ENCODE results near the gene KRTAP10-7. TPM values are rescaled to one million over a fixed set of nuclear protein-coding genes. Genes with fewer than 3 reads are reported as not detected.

The KRTAP10-7 gene
- total RNA-seq, 1 experiment from 2014 or later, result not detected

DNA sequence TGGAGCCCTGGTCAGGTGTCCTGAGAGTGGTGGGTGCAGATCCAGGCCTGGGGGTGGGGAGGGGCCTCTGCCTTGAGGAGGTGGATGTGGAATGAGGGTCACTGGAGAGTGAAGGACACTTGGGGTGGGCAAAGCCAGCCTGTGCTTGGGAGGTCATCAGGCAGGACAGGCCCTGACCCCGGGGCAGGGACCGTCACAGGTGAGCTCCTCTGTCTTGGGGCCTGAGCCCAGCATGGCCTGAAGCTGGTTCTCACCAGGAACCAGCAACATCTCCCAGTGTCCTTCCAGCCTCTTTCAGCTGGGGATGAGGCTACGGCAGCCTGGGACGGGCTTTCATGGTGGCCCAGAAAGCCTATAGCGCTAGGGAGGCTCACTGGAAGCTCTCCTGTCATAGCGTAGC lies 48.3 kb upstream of the KRTAP10-7 start:
- Mint-ChIP-seq H3K27me3 (ENCODE audit: low read depth) (peaks cover 3% of the 10 kb centered on the region), H3K27ac (peak overlapping the region in 1 of 3 experiments; percentile 49; a peak in 2 of 7 replicates), H3K9me3 (peaks cover 3 to 4% of the 10 kb centered on the region in 2 experiments; a peak in 3 of 5 replicates), H3K4me1 (peaks cover 42 to 56% of the 10 kb centered on the region in 2 experiments), H3K4me3 (no peak overlapping the region), H3K36me3 (ENCODE audit: insufficient read depth in 1 of 3, low read depth in 3 of 3) (peaks cover 0 to 7% (median 3%) of the 10 kb centered on the region in 3 experiments; a peak in 3 of 7 replicates)
- Histone ChIP-seq H3K56ac (ENCODE audit: insufficient read length, low read depth, low read length) (no peak overlapping the region), H3K27me3 (ENCODE audit: insufficient read depth, low read length) (no peaks in the 10 kb centered on the region), H3K9me3 (ENCODE audit: control insufficient read depth, low read depth, low read length) (no peaks in the 10 kb centered on the region), H3K27ac (ENCODE audit: insufficient read length, low read depth, low read length) (no peak overlapping the region), H3K9ac (ENCODE audit: extremely low read depth, insufficient read length, low read length) (no peak overlapping the region), H2BK5ac (ENCODE audit: insufficient read length, low read length) (no peak overlapping the region), H3K23me2 (ENCODE audit: insufficient read length, low read depth, low read length, poor library complexity, severe bottlenecking) (no peaks in the 10 kb centered on the region), H3T11ph (ENCODE audit: low read length) (no peak overlapping the region), H4K8ac (replicated peaks; ENCODE audit: insufficient read length, low read depth, low read length) (no peak overlapping the region), H3K23ac (ENCODE audit: insufficient read length, low read depth, low read length) (no peak overlapping the region), H4K5ac (ENCODE audit: insufficient read length, low read depth, low read length) (no peak overlapping the region), H3K14ac (ENCODE audit: insufficient read depth, low read length) (peak overlapping the region; percentile 53), H2BK120ac (ENCODE audit: low read depth, low read length, poor library complexity, severe bottlenecking) (no peak overlapping the region), H4K91ac (ENCODE audit: insufficient read length, low read depth, low read length) (no peak overlapping the region), H3K4me1 (ENCODE audit: insufficient read depth, low read length) (peaks cover 6% of the 10 kb centered on the region; the same call in 1 of the 2 replicates), H3K4ac (ENCODE audit: low read depth, low read length) (no peak overlapping the region; the same call in 1 of the 2 replicates), H3K79me1 (ENCODE audit: insufficient read depth, low read depth, low read length, poor library complexity, severe bottlenecking) (no peaks in the 10 kb centered on the region), H3K79me2 (ENCODE audit: insufficient read depth, low read length) (no peaks in the 10 kb centered on the region), H2AK5ac (ENCODE audit: insufficient read length, low read length) (no peak overlapping the region), H2BK20ac (ENCODE audit: low read depth, low read length, poor library complexity, severe bottlenecking) (no peak overlapping the region), H2BK15ac (ENCODE audit: low read depth, low read length) (peak overlapping the region; percentile 87; the same call in 1 of the 2 replicates), H4K20me1 (ENCODE audit: control insufficient read depth, insufficient read depth, insufficient read length) (no peaks in the 10 kb centered on the region), H2BK12ac (ENCODE audit: insufficient read length, low read depth, low read length) (no peak overlapping the region), H2AFZ (ENCODE audit: low read length) (no peak overlapping the region), H3K18ac (ENCODE audit: insufficient read length, low read depth, low read length) (no peak overlapping the region), H3K4me2 (ENCODE audit: insufficient read depth, insufficient read length, low read length) (no peak overlapping the region)
- no peak for DNase-seq
- no peak for TF ChIP-seq CTCF (conservative IDR thresholded peaks at IDR 0.05)
- no CpG with 5 or more reads among the region's 6 CpGs for WGBS (ENCODE audit: extremely low coverage, insufficient read length, low lambda C conversion rate)

All from H9 (cell line).